Activated naive CD4-positive, alpha-beta T cell treated with Interleukin-2 at 50 U/mL for 16 hours (primary cell): ENCODE results near the gene PCDH9.

ENCODE experiments used
- DNase-seq: peaks from one replicate; pipeline ENCODE4 v3.0.0-alpha.2; 2020

PCDH9 gene

DNA sequence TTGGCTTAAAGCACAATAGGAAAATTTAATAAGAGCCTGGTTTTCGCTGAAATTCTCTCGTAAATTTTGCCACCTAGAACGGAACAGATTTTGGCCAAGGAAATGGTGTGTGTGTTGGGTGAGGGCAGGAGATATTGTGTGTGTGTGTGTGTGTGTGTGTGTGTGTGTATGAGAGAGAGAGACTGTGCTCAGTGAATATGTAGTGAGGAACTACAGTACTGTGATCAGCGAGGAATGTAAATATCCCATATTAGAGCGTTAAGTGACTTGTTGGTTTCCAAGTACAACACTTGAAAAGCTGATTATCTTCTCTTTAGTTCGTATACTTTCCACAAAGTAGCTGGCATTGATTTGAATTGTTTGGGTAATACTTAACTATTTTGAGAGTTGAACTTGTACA, 738.9 kb downstream of the PCDH9 start:
- no peak for DNase-seq

DNA sequence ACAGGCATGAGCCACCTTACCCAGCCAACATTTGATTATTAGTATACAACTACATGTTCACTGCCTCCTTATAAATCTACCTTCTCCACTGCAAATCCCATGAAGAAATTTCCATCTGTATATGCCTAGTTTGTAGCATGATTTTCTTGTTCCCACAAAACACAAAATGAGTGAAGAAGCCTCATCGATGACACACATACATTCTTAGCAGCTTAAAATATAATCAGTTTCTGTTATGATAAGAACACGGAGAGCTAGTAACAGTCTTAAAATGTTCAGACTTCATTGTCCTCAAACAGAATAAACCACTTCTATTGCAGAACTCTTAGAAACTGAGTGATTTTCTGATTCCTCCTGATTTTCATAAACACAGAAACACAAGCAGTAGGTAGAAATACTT, 740.5 kb downstream of the PCDH9 start:
- DNase-seq: no peak

DNA sequence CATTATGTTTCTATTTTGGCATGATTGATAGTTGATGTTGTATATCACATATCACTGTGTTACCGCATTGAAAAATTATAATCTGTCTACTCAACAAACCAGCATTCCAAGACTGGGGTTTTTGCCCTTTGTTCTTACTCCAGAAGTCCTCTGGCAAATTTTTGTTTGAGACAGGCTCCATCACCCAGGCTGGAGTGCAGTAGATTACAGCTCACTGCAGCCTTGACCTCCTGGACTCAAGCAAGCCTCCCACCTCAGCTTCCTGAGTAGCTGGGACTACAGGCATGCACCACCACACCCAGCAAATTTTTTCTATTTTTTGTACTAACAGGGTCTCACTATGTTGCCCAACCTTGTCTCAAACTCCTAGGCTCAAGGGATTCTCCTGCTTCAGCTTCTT, 741.0 kb downstream of the PCDH9 start:
- DNase-seq: no peak

DNA sequence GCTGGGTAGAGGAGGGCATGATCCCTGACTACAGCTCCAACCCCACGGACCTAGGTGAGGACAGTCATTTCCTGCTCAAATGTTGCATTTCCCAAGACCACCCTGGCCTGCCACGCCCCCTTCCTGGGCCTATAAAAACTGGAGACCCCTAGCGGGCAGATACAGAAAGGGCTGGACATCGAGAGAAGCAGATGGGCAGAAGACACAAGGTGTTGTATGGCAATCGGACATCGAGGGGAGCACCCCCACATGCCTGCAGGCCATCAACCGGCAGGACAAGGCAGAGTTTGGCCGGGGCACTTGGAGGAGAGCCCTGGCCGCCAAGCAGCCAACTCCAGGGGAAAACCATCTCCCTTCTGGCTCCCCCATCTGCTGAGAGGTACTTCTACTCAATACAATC, 746.4 kb downstream of the PCDH9 start:
- DNase-seq: no peak

DNA sequence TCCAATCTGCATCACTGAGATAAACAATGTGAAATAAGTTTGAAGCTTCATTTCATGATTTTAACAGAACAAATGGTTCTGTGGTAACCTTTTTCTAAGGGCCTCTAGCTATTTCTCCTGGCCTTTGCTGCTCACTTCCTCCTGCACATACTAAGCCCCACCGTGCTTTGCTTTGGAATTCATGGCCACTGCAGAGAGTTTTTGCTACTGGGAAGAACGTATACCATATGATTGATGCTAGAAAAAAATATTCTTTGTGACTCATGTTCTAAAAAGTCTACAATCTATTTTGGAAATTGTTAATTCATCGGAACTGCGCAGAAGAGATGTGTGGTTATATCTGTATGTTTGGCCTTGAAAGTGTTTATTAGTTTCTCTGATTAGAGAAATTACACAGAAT, 747.3 kb downstream of the PCDH9 start:
- DNase-seq: no peak

DNA sequence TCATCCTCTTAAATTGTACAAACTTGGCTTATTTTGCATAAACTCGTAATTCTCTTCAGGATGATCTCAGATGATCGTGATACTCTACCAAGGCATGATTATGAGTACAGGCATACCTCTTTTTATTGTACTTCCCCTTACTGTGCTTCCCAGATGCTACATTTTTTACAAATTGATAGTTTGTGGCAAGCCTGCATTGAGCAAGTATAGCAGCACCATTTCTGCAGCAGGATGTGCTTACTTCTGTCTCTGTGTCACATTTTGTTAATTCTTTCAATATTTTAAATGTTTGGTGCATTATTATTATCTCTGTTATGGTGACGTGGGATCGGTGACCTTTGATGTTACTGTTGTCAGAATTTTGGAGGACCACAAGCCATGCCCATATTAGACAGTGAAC, 752.3 kb downstream of the PCDH9 start:
- DNase-seq: no peak

- no peak for DNase-seq
Observed at GRCh38 chr13:66475061-66475460, 755.1 kb downstream of the PCDH9 start.

- DNase-seq: no peak
Observed at GRCh38 chr13:66469745-66470144, 760.4 kb downstream of the PCDH9 start.

- DNase-seq: no peak
Observed at GRCh38 chr13:66468656-66469055, 761.5 kb downstream of the PCDH9 start.

GRCh38 chr13:66462187-66462586, 767.9 kb downstream of the PCDH9 start:
- no peak for DNase-seq

- no peak for DNase-seq
Observed at GRCh38 chr13:66461021-66461420, 769.1 kb downstream of the PCDH9 start.

- DNase-seq: no peak
Observed at GRCh38 chr13:66459634-66460033, 770.5 kb downstream of the PCDH9 start.

GRCh38 chr13:66459143-66459542, 771.0 kb downstream of the PCDH9 start:
- DNase-seq: no peak

- DNase-seq: no peak
Observed at GRCh38 chr13:66446413-66446812, 783.7 kb downstream of the PCDH9 start.

GRCh38 chr13:66443926-66444325, 786.2 kb downstream of the PCDH9 start:
- no peak for DNase-seq

DNA sequence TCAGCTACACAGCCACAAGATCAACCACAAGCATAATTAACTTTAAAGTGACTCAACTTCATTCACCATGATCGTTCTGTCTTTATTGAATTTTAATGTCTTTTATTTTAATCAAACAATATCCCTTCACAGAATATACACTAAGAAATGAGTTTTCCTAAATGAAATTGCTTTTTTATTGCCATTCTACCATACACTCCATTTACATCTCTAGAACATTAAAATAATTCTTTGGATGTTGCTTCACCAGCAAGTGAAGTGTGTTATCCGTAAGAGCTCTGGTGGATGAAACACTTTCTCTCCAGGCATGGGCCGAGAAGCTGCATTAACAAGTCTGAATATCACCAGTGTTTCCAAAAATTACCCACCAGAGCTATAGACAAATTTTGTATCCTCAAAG, 789.2 kb downstream of the PCDH9 start:
- DNase-seq: no peak

DNA sequence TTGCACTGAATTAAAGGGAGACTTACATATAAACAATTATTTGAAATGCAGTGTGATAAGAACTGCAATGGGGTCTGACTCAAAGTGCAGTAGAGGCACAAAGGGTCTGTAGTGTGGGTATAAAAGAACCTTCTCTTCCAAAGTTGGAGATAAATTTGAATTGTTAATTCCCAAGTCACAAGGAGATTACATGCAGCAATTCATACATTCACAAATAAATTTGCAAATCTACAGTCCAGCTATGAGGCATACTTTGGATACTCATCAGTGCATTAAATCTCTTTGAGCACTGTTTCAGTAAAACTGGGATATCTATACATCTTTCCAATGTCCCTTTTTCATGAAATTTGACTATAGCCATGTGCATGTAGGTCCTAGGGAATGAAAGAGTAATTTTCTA, 799.4 kb downstream of the PCDH9 start:
- no peak for DNase-seq

DNA sequence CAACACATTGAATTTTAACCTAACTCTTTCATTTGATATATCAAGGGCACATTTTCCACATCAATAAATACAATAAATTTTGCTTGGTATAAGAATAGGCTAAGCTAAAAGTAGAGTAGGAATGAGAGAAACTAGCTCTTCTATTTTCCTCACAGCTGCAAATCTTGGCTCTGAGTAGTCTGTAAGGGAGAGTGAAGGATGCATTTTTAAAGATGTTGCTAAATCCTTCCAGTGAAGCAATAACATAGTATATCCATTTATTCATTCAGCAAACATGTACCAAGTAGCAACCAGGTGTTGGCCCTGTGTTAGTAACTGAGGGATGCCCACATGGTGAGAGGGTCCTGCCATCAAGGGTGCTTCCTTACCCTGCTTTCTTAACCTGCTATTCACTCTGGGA, 799.9 kb downstream of the PCDH9 start:
- DNase-seq: no peak

DNA sequence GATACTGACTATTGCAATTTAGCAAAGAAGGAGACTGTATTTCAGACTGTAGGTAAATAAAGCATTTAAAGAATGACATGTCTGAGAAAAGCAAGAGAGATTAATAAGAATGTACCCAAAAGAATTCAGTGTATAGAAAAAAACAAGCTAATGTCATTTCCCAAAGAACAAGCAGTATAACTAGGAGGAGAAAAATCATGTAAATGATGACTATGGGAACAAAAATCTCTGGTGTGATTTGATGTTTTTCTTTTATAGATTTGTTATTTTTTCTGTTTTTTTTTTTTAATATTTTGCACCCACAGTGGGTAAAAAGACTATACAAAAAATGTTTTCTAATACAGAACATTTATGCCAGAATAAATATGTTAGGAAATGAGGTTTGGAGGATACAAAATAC, 801.0 kb downstream of the PCDH9 start:
- DNase-seq: no peak

DNA sequence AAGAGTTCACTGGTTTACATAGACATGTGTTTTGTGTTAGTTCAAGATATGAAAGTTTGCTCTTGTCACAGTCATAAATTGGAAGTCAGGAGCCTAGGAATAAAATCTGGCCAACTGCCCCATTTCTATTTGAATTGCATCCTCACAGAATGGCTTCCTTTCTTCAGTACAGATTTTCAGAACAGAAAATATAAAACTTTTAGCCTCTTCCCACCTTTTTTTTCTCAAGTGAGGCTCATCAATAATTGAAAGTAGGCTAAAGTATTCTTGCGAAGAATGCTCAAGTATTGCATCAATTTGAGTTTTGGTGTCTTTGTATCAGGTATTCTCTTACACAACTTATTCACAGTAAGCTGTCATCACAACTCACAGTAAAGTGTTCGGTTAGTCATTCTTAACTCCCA, 802.7 kb downstream of the PCDH9 start:
- DNase-seq: no peak

- no peak for DNase-seq
Observed at GRCh38 chr13:66425741-66426140, 804.4 kb downstream of the PCDH9 start.

GRCh38 chr13:66424422-66424821, 805.7 kb downstream of the PCDH9 start:
- no peak for DNase-seq

DNA sequence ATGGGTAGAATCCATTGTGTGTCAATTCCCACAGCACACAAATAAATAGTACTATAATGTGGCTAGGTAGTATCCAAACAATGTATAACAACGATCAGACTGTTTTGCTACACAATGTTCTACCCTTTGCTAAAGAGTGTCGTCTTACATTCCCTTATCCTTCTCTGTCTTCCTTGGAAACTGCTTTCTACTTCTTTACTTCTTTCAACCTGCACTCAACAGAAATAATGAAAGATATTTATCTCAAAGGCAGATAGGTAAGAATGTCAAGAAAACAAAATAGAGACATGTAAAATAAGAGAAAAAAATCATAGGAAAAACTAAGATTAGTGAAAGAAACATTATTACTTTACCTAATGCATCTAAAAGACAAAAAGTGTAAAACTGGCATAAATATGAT, 814.7 kb downstream of the PCDH9 start:
- no peak for DNase-seq

DNA sequence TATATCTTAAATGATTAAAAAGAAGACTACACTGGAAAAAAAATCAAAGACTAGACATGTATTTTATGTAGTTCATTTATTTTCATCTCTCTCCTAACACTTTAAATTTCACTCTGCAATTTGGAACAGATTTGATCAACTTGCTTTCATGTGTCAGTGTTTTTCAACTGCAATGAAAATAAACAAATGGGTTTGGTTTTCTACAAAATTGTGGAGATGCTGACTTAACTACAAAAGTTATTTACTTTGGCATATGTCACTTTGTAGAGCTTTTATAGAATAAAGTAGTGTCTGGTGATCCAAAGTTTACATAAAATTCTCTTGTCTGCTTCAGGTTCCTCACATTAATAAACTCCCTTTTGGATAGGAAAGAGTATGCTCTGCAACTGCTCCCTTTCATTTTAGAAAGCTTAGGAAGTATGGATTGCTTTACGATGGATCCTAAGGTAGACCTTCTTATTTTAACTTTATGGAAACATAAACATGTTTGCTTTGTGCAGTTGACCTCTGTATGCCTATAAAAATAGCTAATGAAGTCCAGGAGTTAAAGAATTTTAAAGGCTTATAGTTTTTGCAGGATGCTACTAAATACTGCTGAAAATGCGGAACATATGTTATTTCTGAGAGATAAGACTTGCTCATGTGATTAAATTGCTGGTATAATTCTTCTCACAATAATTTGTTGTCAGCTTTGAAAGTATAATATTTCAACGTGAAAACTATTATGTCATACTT, 815.9 kb downstream of the PCDH9 start:
- DNase-seq: no peak

DNA sequence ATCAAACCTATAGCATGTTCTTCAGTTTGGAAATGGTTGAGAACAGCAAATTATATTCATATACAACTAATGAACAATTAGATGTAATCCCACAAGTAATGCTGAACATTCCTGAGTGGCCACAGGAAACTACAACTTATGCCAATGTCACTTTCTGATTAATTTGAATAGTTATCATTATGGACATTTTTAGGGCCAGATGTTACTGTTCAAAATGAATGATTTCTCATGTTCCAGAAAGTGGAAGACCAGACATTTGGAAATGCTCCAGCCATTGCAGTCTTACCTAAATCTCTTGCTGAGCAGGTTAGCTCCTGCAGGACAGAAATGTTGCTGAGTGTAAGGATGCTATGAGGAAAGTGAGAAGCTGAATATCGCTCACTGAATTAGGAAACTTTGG, 819.8 kb downstream of the PCDH9 start:
- DNase-seq: no peak

- no peak for DNase-seq
Observed at GRCh38 chr13:66409542-66409941, 820.6 kb downstream of the PCDH9 start.
